Liver (tissue), 9 donors: ENCODE data around the gene EIF3L. TPM values are rescaled to one million over a fixed set of nuclear protein-coding genes. Genes with fewer than 3 reads are reported as not detected.

Experiments used
- DNase-seq: peaks from one replicate; pipeline ENCODE4 v3.0.0-alpha.2; 2017; ENCODE audit warnings: low spot score
- H3K27ac ChIP-seq, 2 donors: one replicate each; pipeline ENCODE4 v1.7.0; 2013; ENCODE audit warnings: inconsistent platforms in 2 of 2, low read length in 2 of 2, control low read depth in 1 of 2, low read depth in 1 of 2, mild to moderate bottlenecking in 1 of 2
- H3K27me3 ChIP-seq, 4 donors: one replicate each; pipeline versions ENCODE4 v1.6.1 to v1.7.0; 2013; ENCODE audit warnings: low read length in 3 of 4, inconsistent platforms in 1 of 4, mild to moderate bottlenecking in 1 of 4, moderate library complexity in 1 of 4; ENCODE audit not compliant: control insufficient read depth in 4 of 4, insufficient read depth in 4 of 4
- H3K36me3 ChIP-seq, 4 donors: one replicate each; pipeline versions ENCODE4 v1.6.1 to v1.7.0; 2013; ENCODE audit warnings: low read length in 3 of 4, mild to moderate bottlenecking in 3 of 4, low read depth in 1 of 4, moderate library complexity in 1 of 4; ENCODE audit not compliant: control insufficient read depth in 4 of 4, insufficient read depth in 3 of 4
- H3K4me1 ChIP-seq, 4 donors: one replicate each; pipeline versions ENCODE4 v1.6.1 to v1.7.0; 2013; ENCODE audit warnings: low read length in 3 of 4, mild to moderate bottlenecking in 3 of 4, moderate library complexity in 1 of 4; ENCODE audit not compliant: control insufficient read depth in 4 of 4, insufficient read depth in 4 of 4
- H3K4me3 ChIP-seq, 3 donors: one replicate each; pipeline versions ENCODE4 v1.6.1 to v1.7.0; 2013; ENCODE audit warnings: low read length in 3 of 3, control low read depth in 1 of 3, low read depth in 1 of 3, mild to moderate bottlenecking in 1 of 3
- H3K9ac ChIP-seq, 2 donors: one replicate each; pipeline ENCODE4 v1.7.0; 2013; ENCODE audit warnings: low read length in 2 of 2, mild to moderate bottlenecking in 2 of 2, moderate library complexity in 2 of 2, control low read depth in 1 of 2, low read depth in 1 of 2
- H3K9me3 ChIP-seq, 4 donors: one replicate each; pipeline versions ENCODE4 v1.6.1 to v1.7.0; 2013; ENCODE audit warnings: low read length in 3 of 4; ENCODE audit not compliant: control insufficient read depth in 4 of 4
- EGR1 ChIP-seq, 2 donors: IDR thresholded peaks; 2 replicates each; pipeline ENCODE4 v1.6.1; 2016 to 2018; ENCODE audit warnings: antibody characterized with exemption in 2 of 2, low read depth in 2 of 2
- FOXA1 ChIP-seq: IDR thresholded peaks from 2 replicates; pipeline ENCODE4 v1.6.1; 2016; ENCODE audit warnings: antibody characterized with exemption
- FOXA2 ChIP-seq: IDR thresholded peaks from 2 replicates; pipeline ENCODE4 v1.6.1; 2016; ENCODE audit warnings: antibody characterized with exemption
- GABPA ChIP-seq, 2 donors: IDR thresholded peaks in 1 of 2; conservative IDR thresholded peaks in 1 of 2; 2 replicates each; pipeline ENCODE4 v1.6.1; 2016; ENCODE audit warnings: antibody characterized with exemption in 2 of 2, mild to moderate bottlenecking in 1 of 2, moderate library complexity in 1 of 2
- HNF4A ChIP-seq, 2 donors: conservative IDR thresholded peaks; 2 replicates each; pipeline ENCODE4 v1.6.1; 2016; ENCODE audit warnings: antibody characterized with exemption in 2 of 2, mild to moderate bottlenecking in 2 of 2
- HNF4G ChIP-seq: IDR thresholded peaks from 2 replicates; pipeline ENCODE4 v1.6.1; 2016; ENCODE audit warnings: antibody characterized with exemption
- JUND ChIP-seq, 2 donors: IDR thresholded peaks; 2 replicates each; pipeline ENCODE4 v1.6.1; 2016; ENCODE audit warnings: antibody characterized with exemption in 2 of 2
- RAD21 ChIP-seq, 2 donors: IDR thresholded peaks; 2 replicates each; pipeline ENCODE4 v1.6.1; 2016; ENCODE audit warnings: antibody characterized with exemption in 2 of 2, mild to moderate bottlenecking in 2 of 2
- RXRA ChIP-seq, 2 donors: IDR thresholded peaks; 2 replicates each; pipeline ENCODE4 v1.6.1; 2017 to 2018; ENCODE audit warnings: antibody characterized with exemption in 2 of 2, mild to moderate bottlenecking in 1 of 2
- SP1 ChIP-seq: IDR thresholded peaks from 2 replicates; pipeline ENCODE4 v1.6.1; 2018; ENCODE audit warnings: antibody characterized with exemption, mild to moderate bottlenecking
- TAF1 ChIP-seq: conservative IDR thresholded peaks from 2 replicates; pipeline ENCODE4 v1.6.1; 2016; ENCODE audit warnings: antibody characterized with exemption, mild to moderate bottlenecking
- YY1 ChIP-seq: IDR thresholded peaks from 2 replicates; pipeline ENCODE4 v1.6.1; 2016; ENCODE audit warnings: antibody characterized with exemption, mild to moderate bottlenecking
- WGBS: extraction: QIAGEN DNeasy Blood & Tissue Kit; methylation state at CpG from one replicate; pipeline ENCODE4 v1.1.7; 2013; 5-methylcytosine and 5-hydroxymethylcytosine counted together
- polyA plus RNA-seq, 2 donors: library from polyadenylated mRNA; stranded (reverse) in 1 of 2; unstranded in 1 of 2; fragments of 200-250 nt in 1 of 2; fragments of >200 nt in 1 of 2; fragmentation: Nextera tagmentation in 1 of 2; extraction: Ambion mirVana in 1 of 2; gene quantifications; one replicate each; pipeline versions ENCODE4 v1.2.1 to v1.2.3, GENCODE V29; 2013 to 2015
- total RNA-seq, 2 donors: library from RNA; depleted of rRNA; stranded (reverse); fragments of >200 nt; gene quantifications; one replicate each; pipeline ENCODE4 v1.2.3, GENCODE V29; 2014
- TF ChIP-seq, protein P1 (sequence below): IDR thresholded peaks from 2 replicates; pipeline ENCODE4 v1.6.1; 2016; ENCODE audit warnings: antibody characterized with exemption
- TF ChIP-seq, protein P2 (sequence below): fragments of 150-350 bp; IDR thresholded peaks from 2 replicates; pipeline ENCODE4 v1.5.1; 2017; ENCODE audit warnings: improper control_type of control experiment, low read depth, low read length; ENCODE audit not compliant: missing input control
- TF ChIP-seq, protein P3 (sequence below): IDR thresholded peaks from 2 replicates; pipeline ENCODE4 v1.6.1; 2016; ENCODE audit warnings: antibody characterized with exemption, mild to moderate bottlenecking
- TF ChIP-seq, protein P4 (sequence below): IDR thresholded peaks from 2 replicates; pipeline ENCODE4 v1.6.1; 2016; ENCODE audit warnings: antibody characterized with exemption
- TF ChIP-seq, protein P5 (sequence below): IDR thresholded peaks from 2 replicates; pipeline ENCODE4 v1.6.1; 2016; ENCODE audit warnings: antibody characterized with exemption
- donor health status: healthy.
- donor health status: healthy.
- donor health status: healthy.
- donor health status: healthy.
- donor health status: healthy.

The EIF3L gene
- total and polyA plus RNA-seq, 4 donors: 103 to 217 (median 111) TPM

DNA sequence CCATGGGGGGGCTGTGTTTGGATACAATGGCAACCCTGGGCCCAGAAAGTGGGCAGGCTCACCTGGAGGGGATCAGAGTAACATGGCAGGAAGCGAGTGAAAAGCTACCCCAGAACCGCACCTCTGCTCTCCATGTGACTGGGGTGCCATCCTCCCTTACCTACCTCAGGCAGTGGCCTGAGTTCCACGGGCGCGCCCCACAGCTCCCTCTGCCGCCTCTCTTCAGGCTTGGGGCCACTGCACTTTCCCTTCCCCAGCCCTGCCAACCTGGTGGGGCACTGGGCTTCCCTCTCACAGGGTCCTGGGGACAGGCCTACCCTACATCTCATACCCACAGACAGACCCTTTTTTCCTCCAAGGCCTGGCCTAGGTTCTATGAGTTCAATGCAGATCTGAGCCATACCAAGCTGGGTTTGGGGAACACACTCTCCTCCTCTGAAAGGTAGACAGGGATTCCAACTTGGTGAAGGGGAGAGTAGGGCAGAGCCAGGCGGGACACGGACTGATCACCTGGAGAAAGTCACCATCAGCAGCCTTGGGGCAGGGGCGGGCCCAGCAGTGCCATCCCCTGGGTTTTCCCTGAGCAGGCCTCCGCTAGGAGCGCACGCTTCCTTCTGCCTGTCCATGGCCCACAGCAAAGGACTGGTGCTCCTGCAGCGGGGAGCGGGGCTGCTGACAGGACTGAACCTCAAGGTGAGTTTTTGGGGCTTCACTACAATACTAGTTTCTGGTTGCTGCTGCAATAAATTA is 19.0 kb upstream of the EIF3L start:
- no peak for DNase-seq
- no peak overlapping the region for H3K4me3 ChIP-seq
- H3K36me3 ChIP-seq: peaks cover 3 to 39% (median 14%) of the 10 kb centered on the region in 4 donors
- H3K9me3 ChIP-seq: no peaks in the 10 kb centered on the region
- H3K4me1 ChIP-seq: peaks cover 5 to 26% (median 18%) of the 10 kb centered on the region in 4 donors
- no peak overlapping the region for H3K27ac ChIP-seq
- H3K9ac ChIP-seq: no peak overlapping the region
- peaks cover 0 to under 1% (median 0%) of the 10 kb centered on the region in 4 donors for H3K27me3 ChIP-seq
- 90% methylated on average over 14 of the region's 14 CpGs for WGBS
- TF ChIP-seq FOXA1 (no peak), RAD21 (IDR thresholded peaks at IDR 0.05) (no peak), RXRA (IDR thresholded peaks at IDR 0.05) (no peak), SP1 (no peak), FOXA2 (no peak), JUND (IDR thresholded peaks at IDR 0.05) (no peak), YY1 (no peak), HNF4G (no peak)
- TF ChIP-seq, protein P1, sequence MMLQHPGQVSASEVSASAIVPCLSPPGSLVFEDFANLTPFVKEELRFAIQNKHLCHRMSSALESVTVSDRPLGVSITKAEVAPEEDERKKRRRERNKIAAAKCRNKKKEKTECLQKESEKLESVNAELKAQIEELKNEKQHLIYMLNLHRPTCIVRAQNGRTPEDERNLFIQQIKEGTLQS: no peak
- TF ChIP-seq, protein P2, sequence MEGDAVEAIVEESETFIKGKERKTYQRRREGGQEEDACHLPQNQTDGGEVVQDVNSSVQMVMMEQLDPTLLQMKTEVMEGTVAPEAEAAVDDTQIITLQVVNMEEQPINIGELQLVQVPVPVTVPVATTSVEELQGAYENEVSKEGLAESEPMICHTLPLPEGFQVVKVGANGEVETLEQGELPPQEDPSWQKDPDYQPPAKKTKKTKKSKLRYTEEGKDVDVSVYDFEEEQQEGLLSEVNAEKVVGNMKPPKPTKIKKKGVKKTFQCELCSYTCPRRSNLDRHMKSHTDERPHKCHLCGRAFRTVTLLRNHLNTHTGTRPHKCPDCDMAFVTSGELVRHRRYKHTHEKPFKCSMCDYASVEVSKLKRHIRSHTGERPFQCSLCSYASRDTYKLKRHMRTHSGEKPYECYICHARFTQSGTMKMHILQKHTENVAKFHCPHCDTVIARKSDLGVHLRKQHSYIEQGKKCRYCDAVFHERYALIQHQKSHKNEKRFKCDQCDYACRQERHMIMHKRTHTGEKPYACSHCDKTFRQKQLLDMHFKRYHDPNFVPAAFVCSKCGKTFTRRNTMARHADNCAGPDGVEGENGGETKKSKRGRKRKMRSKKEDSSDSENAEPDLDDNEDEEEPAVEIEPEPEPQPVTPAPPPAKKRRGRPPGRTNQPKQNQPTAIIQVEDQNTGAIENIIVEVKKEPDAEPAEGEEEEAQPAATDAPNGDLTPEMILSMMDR: no peak

DNA sequence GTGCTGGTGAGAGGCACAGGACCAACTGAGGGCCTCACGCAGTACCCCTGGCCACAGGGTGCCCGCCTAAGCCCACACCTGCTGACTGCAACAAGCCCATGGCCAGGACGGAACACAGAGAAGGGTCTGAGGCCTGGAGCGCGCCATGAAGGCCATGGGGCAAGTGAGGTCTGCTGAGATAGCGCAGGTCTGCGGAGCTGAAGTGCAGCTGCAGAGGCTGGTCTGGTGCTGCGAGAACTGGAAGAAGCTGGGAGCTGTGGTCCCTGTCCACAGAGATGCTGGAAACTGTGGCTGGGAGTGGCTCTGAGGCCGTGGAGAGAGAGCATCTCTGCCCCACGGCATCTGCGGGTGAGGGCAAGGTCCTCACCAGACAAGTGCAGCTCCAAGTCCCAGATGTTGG is 17.7 kb upstream of the EIF3L start:
- WGBS: 95% methylated on average over 11 of the region's 11 CpGs

More for the DNA sequence above, 17.7 kb upstream of the EIF3L start:
- peaks cover 3 to 39% (median 14%) of the 10 kb centered on the region in 4 donors for H3K36me3 ChIP-seq
- no peaks in the 10 kb centered on the region for H3K27me3 ChIP-seq
- no peak overlapping the region for H3K4me3 ChIP-seq
- peak overlapping the region in 1 of 2 donors; percentile 23 for H3K27ac ChIP-seq
- TF ChIP-seq, protein P3, sequence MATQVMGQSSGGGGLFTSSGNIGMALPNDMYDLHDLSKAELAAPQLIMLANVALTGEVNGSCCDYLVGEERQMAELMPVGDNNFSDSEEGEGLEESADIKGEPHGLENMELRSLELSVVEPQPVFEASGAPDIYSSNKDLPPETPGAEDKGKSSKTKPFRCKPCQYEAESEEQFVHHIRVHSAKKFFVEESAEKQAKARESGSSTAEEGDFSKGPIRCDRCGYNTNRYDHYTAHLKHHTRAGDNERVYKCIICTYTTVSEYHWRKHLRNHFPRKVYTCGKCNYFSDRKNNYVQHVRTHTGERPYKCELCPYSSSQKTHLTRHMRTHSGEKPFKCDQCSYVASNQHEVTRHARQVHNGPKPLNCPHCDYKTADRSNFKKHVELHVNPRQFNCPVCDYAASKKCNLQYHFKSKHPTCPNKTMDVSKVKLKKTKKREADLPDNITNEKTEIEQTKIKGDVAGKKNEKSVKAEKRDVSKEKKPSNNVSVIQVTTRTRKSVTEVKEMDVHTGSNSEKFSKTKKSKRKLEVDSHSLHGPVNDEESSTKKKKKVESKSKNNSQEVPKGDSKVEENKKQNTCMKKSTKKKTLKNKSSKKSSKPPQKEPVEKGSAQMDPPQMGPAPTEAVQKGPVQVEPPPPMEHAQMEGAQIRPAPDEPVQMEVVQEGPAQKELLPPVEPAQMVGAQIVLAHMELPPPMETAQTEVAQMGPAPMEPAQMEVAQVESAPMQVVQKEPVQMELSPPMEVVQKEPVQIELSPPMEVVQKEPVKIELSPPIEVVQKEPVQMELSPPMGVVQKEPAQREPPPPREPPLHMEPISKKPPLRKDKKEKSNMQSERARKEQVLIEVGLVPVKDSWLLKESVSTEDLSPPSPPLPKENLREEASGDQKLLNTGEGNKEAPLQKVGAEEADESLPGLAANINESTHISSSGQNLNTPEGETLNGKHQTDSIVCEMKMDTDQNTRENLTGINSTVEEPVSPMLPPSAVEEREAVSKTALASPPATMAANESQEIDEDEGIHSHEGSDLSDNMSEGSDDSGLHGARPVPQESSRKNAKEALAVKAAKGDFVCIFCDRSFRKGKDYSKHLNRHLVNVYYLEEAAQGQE: no peak
- TF ChIP-seq RXRA (IDR thresholded peaks at IDR 0.05) (no peak), FOXA2 (no peak), SP1 (no peak), EGR1 (IDR thresholded peaks at IDR 0.05; ENCODE audit: low read depth in 2 of 2) (no peak), TAF1 (no peak), HNF4A (conservative IDR thresholded peaks at IDR 0.05) (no peak), JUND (IDR thresholded peaks at IDR 0.05) (no peak), GABPA (IDR thresholded peaks at IDR 0.05 in 1 of 2, conservative IDR thresholded peaks at IDR 0.05 in 1 of 2) (no peak), HNF4G (no peak), YY1 (no peak), FOXA1 (no peak)
- TF ChIP-seq, protein P4, sequence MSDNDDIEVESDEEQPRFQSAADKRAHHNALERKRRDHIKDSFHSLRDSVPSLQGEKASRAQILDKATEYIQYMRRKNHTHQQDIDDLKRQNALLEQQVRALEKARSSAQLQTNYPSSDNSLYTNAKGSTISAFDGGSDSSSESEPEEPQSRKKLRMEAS: no peak
- TF ChIP-seq, protein P5, sequence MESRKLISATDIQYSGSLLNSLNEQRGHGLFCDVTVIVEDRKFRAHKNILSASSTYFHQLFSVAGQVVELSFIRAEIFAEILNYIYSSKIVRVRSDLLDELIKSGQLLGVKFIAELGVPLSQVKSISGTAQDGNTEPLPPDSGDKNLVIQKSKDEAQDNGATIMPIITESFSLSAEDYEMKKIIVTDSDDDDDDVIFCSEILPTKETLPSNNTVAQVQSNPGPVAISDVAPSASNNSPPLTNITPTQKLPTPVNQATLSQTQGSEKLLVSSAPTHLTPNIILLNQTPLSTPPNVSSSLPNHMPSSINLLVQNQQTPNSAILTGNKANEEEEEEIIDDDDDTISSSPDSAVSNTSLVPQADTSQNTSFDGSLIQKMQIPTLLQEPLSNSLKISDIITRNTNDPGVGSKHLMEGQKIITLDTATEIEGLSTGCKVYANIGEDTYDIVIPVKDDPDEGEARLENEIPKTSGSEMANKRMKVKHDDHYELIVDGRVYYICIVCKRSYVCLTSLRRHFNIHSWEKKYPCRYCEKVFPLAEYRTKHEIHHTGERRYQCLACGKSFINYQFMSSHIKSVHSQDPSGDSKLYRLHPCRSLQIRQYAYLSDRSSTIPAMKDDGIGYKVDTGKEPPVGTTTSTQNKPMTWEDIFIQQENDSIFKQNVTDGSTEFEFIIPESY: no peak
- TF ChIP-seq, protein P1: no peak
- H3K9ac ChIP-seq: no peak overlapping the region
- no peaks in the 10 kb centered on the region for H3K9me3 ChIP-seq
- H3K4me1 ChIP-seq: peaks cover 2 to 26% (median 17%) of the 10 kb centered on the region in 4 donors
- no peak for DNase-seq
